IMR-90 (cell line): ENCODE data around the gene C8A. TPM values are rescaled to one million over a fixed set of nuclear protein-coding genes. Genes with fewer than 3 reads are reported as not detected.
A peak's percentile ranks its signal among the peaks of the same experiment; 100 is the strongest.

Experiments
- ATAC-seq: fragments of 200-7000 bp; cut with Tn5 transposase; 2 replicates; pipeline ENCODE4 v1.9.1; 2020; ENCODE audit warnings: low read depth, mild to moderate bottlenecking, moderate library complexity
- BruUV-seq: library from RNA; stranded (reverse); fragments of 400-500 nt; replicated peaks from 2 replicates; lab custom pipeline; 2021; lab: Mats Ljungman, UMichigan
- CTCF ChIA-PET: fragments of 300-600 bp; formaldehyde crosslinking; extraction: SDS; loops from one replicate; lab custom pipeline; 2021; ENCODE audit warnings: antibody characterized with exemption; lab: Yijun Ruan, JAX
- POLR2A ChIA-PET: fragments of 300-600 bp; sonication (Branson Sonifier 250); formaldehyde crosslinking; loops from one replicate; lab custom pipeline; 2022; ENCODE audit warnings: antibody characterized with exemption; ENCODE audit not compliant: unreplicated experiment; lab: Charles Lee
- DNase-seq: peaks from one replicate; pipeline ENCODE4 v3.0.0; 2013
- H2AFZ ChIP-seq: replicated peaks from 2 replicates; pipeline ENCODE3; 2013; ENCODE audit warnings: low read length, mild to moderate bottlenecking; ENCODE audit not compliant: poor library complexity
- H2AK5ac ChIP-seq: 2 replicates; pipeline ENCODE4 v1.6.1; 2013; ENCODE audit warnings: low read depth, low read length, inconsistent platforms
- H2AK9ac ChIP-seq: replicated peaks from 2 replicates; pipeline ENCODE3; 2013; ENCODE audit warnings: mild to moderate bottlenecking, low read depth, low read length, moderate library complexity; ENCODE audit not compliant: poor library complexity
- H2BK120ac ChIP-seq: 2 replicates; pipeline ENCODE4 v1.6.1; 2013; ENCODE audit warnings: low read depth, low read length, inconsistent platforms
- H2BK15ac ChIP-seq: 3 replicates; pipeline ENCODE4 v1.6.1; 2013; ENCODE audit warnings: low read depth, low read length, inconsistent platforms
- H2BK20ac ChIP-seq: 2 replicates; pipeline ENCODE4 v1.6.1; 2013; ENCODE audit warnings: low read depth, mild to moderate bottlenecking, inconsistent platforms, low read length, moderate library complexity
- H2BK5ac ChIP-seq: 2 replicates; pipeline ENCODE4 v1.6.1; 2013; ENCODE audit warnings: mild to moderate bottlenecking, low read depth, low read length, inconsistent platforms; ENCODE audit not compliant: poor library complexity, severe bottlenecking
- H3K14ac ChIP-seq: replicated peaks from 2 replicates; pipeline ENCODE4 v1.6.1; 2013; ENCODE audit warnings: low read depth, low read length, inconsistent platforms
- H3K18ac ChIP-seq: 2 replicates; pipeline ENCODE4 v1.6.1; 2013; ENCODE audit warnings: low read depth, low read length, control low read depth
- H3K23ac ChIP-seq: 2 replicates; pipeline ENCODE4 v1.6.1; 2013; ENCODE audit warnings: low read depth, low read length, inconsistent platforms
- H3K27ac ChIP-seq: 2 replicates; pipeline ENCODE4 v1.5.1; 2013; ENCODE audit warnings: mild to moderate bottlenecking, control low read depth, low read length; ENCODE audit not compliant: insufficient read depth
- H3K27me3 ChIP-seq: 2 replicates; pipeline ENCODE4 v1.6.1; 2013; ENCODE audit warnings: low read length; ENCODE audit not compliant: control insufficient read depth, insufficient read depth
- H3K36me3 ChIP-seq: 2 replicates; pipeline ENCODE4 v1.6.1; 2013; ENCODE audit warnings: low read length, mixed read lengths; ENCODE audit not compliant: control insufficient read depth, insufficient read depth
- H3K4ac ChIP-seq: 2 replicates; pipeline ENCODE4 v1.6.1; 2013; ENCODE audit warnings: low read depth, low read length, inconsistent platforms
- H3K4me1 ChIP-seq: 2 replicates; pipeline ENCODE4 v1.6.1; 2013; ENCODE audit warnings: low read length, mixed read lengths; ENCODE audit not compliant: control insufficient read depth, insufficient read depth
- H3K4me2 ChIP-seq: 2 replicates; pipeline ENCODE4 v1.6.1; 2013; ENCODE audit warnings: low read depth, mild to moderate bottlenecking, control low read depth, low read length, moderate library complexity
- H3K4me3 ChIP-seq: 2 replicates; pipeline ENCODE4 v1.5.1; 2013; ENCODE audit warnings: low read depth, mild to moderate bottlenecking, control low read depth, low read length, moderate library complexity; ENCODE audit not compliant: insufficient read depth
- H3K56ac ChIP-seq: 2 replicates; pipeline ENCODE4 v1.6.1; 2013; ENCODE audit warnings: low read length, inconsistent platforms; ENCODE audit not compliant: insufficient read depth; ENCODE audit errors: extremely low read depth
- H3K79me1 ChIP-seq, 2 experiments: 2 replicates each; pipeline ENCODE4 v1.6.1; 2013; ENCODE audit warnings: low read length in 2 of 2, inconsistent platforms in 1 of 2, low read depth in 1 of 2
- H3K9ac ChIP-seq: 2 replicates; pipeline ENCODE4 v1.6.1; 2013; ENCODE audit warnings: low read depth, low read length, control low read depth
- H3K9me1 ChIP-seq: 2 replicates; pipeline ENCODE4 v1.6.1; 2013; ENCODE audit warnings: low read length, inconsistent platforms; ENCODE audit not compliant: insufficient read depth
- H3K9me3 ChIP-seq: 2 replicates; pipeline ENCODE4 v1.6.1; 2013; ENCODE audit warnings: low read length; ENCODE audit not compliant: control insufficient read depth, insufficient read depth
- H4K20me1 ChIP-seq: 2 replicates; pipeline ENCODE4 v1.6.1; 2013; ENCODE audit warnings: low read length, inconsistent platforms; ENCODE audit not compliant: insufficient read depth
- H4K5ac ChIP-seq: 2 replicates; pipeline ENCODE4 v1.6.1; 2013; ENCODE audit warnings: mild to moderate bottlenecking, low read depth, low read length, control low read depth
- H4K8ac ChIP-seq, 2 experiments: 2 replicates each; pipeline ENCODE4 v1.6.1; 2013; ENCODE audit warnings: low read depth in 2 of 2, low read length in 2 of 2, control low read depth in 1 of 2, inconsistent platforms in 1 of 2
- H4K91ac ChIP-seq: 2 replicates; pipeline ENCODE4 v1.6.1; 2013; ENCODE audit warnings: low read depth, low read length, inconsistent platforms; ENCODE audit not compliant: insufficient read depth
- BHLHE40 ChIP-seq: fragments of 150-350 bp; IDR thresholded peaks from 2 replicates; pipeline ENCODE4 v1.6.1; 2016; ENCODE audit warnings: mild to moderate bottlenecking, low read depth, low read length
- CEBPB ChIP-seq: IDR thresholded peaks from 2 replicates; pipeline ENCODE4 v1.6.1; 2012; ENCODE audit warnings: low read depth, low read length, improper control_type of control experiment
- CHD1 ChIP-seq: IDR thresholded peaks from 2 replicates; pipeline ENCODE4 v1.6.1; 2012; ENCODE audit warnings: low read depth, low read length, improper control_type of control experiment
- CTCF ChIP-seq: conservative IDR thresholded peaks from 2 replicates; pipeline ENCODE4 v1.5.1; 2012; ENCODE audit warnings: mild to moderate bottlenecking, low read depth, low read length, improper control_type of control experiment
- FOS ChIP-seq: fragments of 150-350 bp; IDR thresholded peaks from 2 replicates; pipeline ENCODE4 v1.6.1; 2016; ENCODE audit warnings: low read depth, low read length
- MAFK ChIP-seq: IDR thresholded peaks from 2 replicates; pipeline ENCODE4 v1.6.1; 2012; ENCODE audit warnings: low read depth, low read length, improper control_type of control experiment
- MAZ ChIP-seq: IDR thresholded peaks from 2 replicates; pipeline ENCODE4 v1.6.1; 2012; ENCODE audit warnings: low read depth, mild to moderate bottlenecking, low read length, improper control_type of control experiment, moderate library complexity, borderline replicate concordance
- MXI1 ChIP-seq: IDR thresholded peaks from 2 replicates; pipeline ENCODE4 v1.6.1; 2012; ENCODE audit warnings: low read depth, mild to moderate bottlenecking, low read length, moderate library complexity, borderline replicate concordance
- POLR2A ChIP-seq: IDR thresholded peaks from 2 replicates; pipeline ENCODE4 v1.6.1; 2012; ENCODE audit warnings: mild to moderate bottlenecking, low read depth, low read length
- RAD21 ChIP-seq: IDR thresholded peaks from 2 replicates; pipeline ENCODE4 v1.6.1; 2012; ENCODE audit warnings: low read length, improper control_type of control experiment
- RCOR1 ChIP-seq: IDR thresholded peaks from 2 replicates; pipeline ENCODE4 v1.6.1; 2012; ENCODE audit warnings: mild to moderate bottlenecking, low read length, improper control_type of control experiment; ENCODE audit not compliant: insufficient replicate concordance
- RFX5 ChIP-seq: IDR thresholded peaks from 2 replicates; pipeline ENCODE4 v1.8.0; 2012; ENCODE audit warnings: low read depth, mild to moderate bottlenecking, low read length, moderate library complexity
- WGBS, 2 experiments: methylation state at CpG; one replicate each; pipeline versions ENCODE4 v1.1.5 to v1.1.7; 2013; ENCODE audit warnings: missing lambda C conversion rate in 2 of 2; ENCODE audit not compliant: insufficient read length in 1 of 2; ENCODE audit errors: extremely low coverage in 2 of 2; 5-methylcytosine and 5-hydroxymethylcytosine counted together
- dilution Hi-C: fragments of 300-500 bp; cut with HindIII; formaldehyde crosslinking; loops from one replicate; pipeline ENCODE4 v1.14.3; 2018; ENCODE audit warnings: low sequenced_read_pairs; ENCODE audit not compliant: unreplicated experiment
- in situ Hi-C: fragments of 300-500 bp; cut with MboI; formaldehyde crosslinking; loops from 3 replicates; pipeline ENCODE4 v1.14.3; 2019; ENCODE audit warnings: low sequenced_read_pairs, inconsistent platforms, mixed read lengths
- intact Hi-C: fragments of 100-400 bp; cut with micrococcal nuclease; formaldehyde crosslinking; loops from 2 replicates; pipeline ENCODE4 v1.10.0; 2022
- polyA plus RNA-seq, 3 experiments: library from polyadenylated mRNA; depleted of rRNA; stranded (reverse); fragments of >200 nt; gene quantifications; 2 replicates each; pipeline ENCODE4 v1.2.3, GENCODE V29; 2012; ENCODE audit warnings: low replicate concordance in 1 of 3
- total RNA-seq: library from RNA; depleted of rRNA; stranded (reverse); fragments of >200 nt; gene quantifications from 2 replicates; pipeline ENCODE4 v1.2.3, GENCODE V29; 2012
- TF ChIP-seq, protein P1 (sequence below): fragments of 150-350 bp; IDR thresholded peaks from 2 replicates; pipeline ENCODE4 v1.6.1; 2016; ENCODE audit warnings: low read depth, mild to moderate bottlenecking, low read length, moderate library complexity, borderline replicate concordance
- TF ChIP-seq, protein P2 (sequence below): fragments of 150-350 bp; IDR thresholded peaks from 2 replicates; pipeline ENCODE4 v1.6.1; 2017; ENCODE audit warnings: mild to moderate bottlenecking, antibody characterized with exemption, low read length, low read depth

C8A gene
- total and polyA plus RNA-seq, 2 of the 4 experiments (the other 2 are of a cell fraction), result not detected

GRCh38 chr1:56836359-56836758, 18.2 kb upstream of the C8A start:
- no peak for ATAC-seq
- Histone ChIP-seq H3K9ac (no peak overlapping the region), H3K79me1 (no peaks in the 10 kb centered on the region), H3K9me1 (peaks cover 7% of the 10 kb centered on the region; the same call in 1 of the 2 replicates), H3K4me3 (no peak overlapping the region), H3K4me1 (peaks cover 5% of the 10 kb centered on the region; the same call in 1 of the 2 replicates), H4K5ac (no peak overlapping the region), H3K9me3 (peaks cover 8% of the 10 kb centered on the region), H3K4ac (0 out of 2 replicates have a peak overlapping the region, but pooled peaks have one; percentile 9), H3K18ac (no peak overlapping the region), H3K27me3 (no peaks in the 10 kb centered on the region), H4K8ac (no peak overlapping the region), H3K23ac (no peak overlapping the region), H2AK9ac (no peak overlapping the region), H2AK5ac (peak overlapping the region; percentile 7; the same call in 1 of the 2 replicates), H2BK20ac (no peak overlapping the region), H2BK5ac (no peak overlapping the region), H2AFZ (no peak overlapping the region), H3K4me2 (no peak overlapping the region), H2BK15ac (no peak overlapping the region; the same call in 2 of the 3 replicates), H3K14ac (peak overlapping the region; percentile 0; the same call in 1 of the 2 replicates), H3K56ac (no peak overlapping the region), H2BK120ac (no peak overlapping the region), H4K20me1 (no peaks in the 10 kb centered on the region), H4K91ac (no peak overlapping the region), H3K27ac (no peak overlapping the region), H3K36me3 (no peaks in the 10 kb centered on the region)
- dilution Hi-C loops, result no loop called here
- WGBS, 2 experiments, result no CpG with 5 or more reads among the region's 4 CpGs
- in situ Hi-C loops, result loop anchor here (25.0 kb wide), 1 partner anchor 651 kb away; no protein-coding TSS in a partner anchor
- POLR2A ChIA-PET, result no interaction called here
- intact Hi-C loops, result loop anchor here (10.0 kb wide), 1 partner anchor 938 kb away; no protein-coding TSS in a partner anchor
- CTCF ChIA-PET, result interaction anchor here (0.6 kb wide), 1 partner anchor 112 kb away, joined by 3 read pairs; no protein-coding TSS in a partner anchor
- DNase-seq, result no peak
- no TSS peak for BruUV-seq
- no peak for TF ChIP-seq FOS
- TF ChIP-seq RFX5, result no peak
- no peak for TF ChIP-seq RAD21
- TF ChIP-seq RCOR1, result no peak
- no peak for TF ChIP-seq CHD1
- no peak for TF ChIP-seq CEBPB
- no peak for TF ChIP-seq CTCF
- TF ChIP-seq, protein P1, sequence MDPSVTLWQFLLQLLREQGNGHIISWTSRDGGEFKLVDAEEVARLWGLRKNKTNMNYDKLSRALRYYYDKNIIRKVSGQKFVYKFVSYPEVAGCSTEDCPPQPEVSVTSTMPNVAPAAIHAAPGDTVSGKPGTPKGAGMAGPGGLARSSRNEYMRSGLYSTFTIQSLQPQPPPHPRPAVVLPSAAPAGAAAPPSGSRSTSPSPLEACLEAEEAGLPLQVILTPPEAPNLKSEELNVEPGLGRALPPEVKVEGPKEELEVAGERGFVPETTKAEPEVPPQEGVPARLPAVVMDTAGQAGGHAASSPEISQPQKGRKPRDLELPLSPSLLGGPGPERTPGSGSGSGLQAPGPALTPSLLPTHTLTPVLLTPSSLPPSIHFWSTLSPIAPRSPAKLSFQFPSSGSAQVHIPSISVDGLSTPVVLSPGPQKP, result no peak
- TF ChIP-seq BHLHE40, result no peak
- no peak for TF ChIP-seq MAFK
- TF ChIP-seq MXI1, result no peak
- TF ChIP-seq, protein P2, sequence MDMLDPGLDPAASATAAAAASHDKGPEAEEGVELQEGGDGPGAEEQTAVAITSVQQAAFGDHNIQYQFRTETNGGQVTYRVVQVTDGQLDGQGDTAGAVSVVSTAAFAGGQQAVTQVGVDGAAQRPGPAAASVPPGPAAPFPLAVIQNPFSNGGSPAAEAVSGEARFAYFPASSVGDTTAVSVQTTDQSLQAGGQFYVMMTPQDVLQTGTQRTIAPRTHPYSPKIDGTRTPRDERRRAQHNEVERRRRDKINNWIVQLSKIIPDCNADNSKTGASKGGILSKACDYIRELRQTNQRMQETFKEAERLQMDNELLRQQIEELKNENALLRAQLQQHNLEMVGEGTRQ, result no peak
- TF ChIP-seq MAZ, result no peak
- no peak for TF ChIP-seq POLR2A
